Right lobe of liver (tissue), 6 donors: Measurements from ENCODE around the gene PIK3R2. TPM values are rescaled to one million over a fixed set of nuclear protein-coding genes. Genes with fewer than 3 reads are reported as not detected.

Source experiments
- ATAC-seq, 4 donors: fragments of 200-7000 bp; cut with Tn5 transposase; one replicate each; pipeline ENCODE4 v1.9.1; 2020; ENCODE audit warnings: mild to moderate bottlenecking in 4 of 4, moderate library complexity in 4 of 4
- DNase-seq, 3 donors: peaks; one replicate each; pipeline ENCODE4 v3.0.0-alpha.2; 2020
- H3K27ac ChIP-seq, 3 donors: fragments of 200-600 bp; one replicate each; pipeline ENCODE4 v1.8.0; 2022
- H3K27me3 ChIP-seq, 2 donors: fragments of 200-600 bp; one replicate each; pipeline ENCODE4 v1.8.0; 2022
- H3K36me3 ChIP-seq, 4 donors: fragments of 200-600 bp; sonication (generic) in 1 of 4; one replicate each; pipeline versions ENCODE4 v1.5.1 to v1.8.0; 2017 to 2022; ENCODE audit warnings: control low read depth in 1 of 4
- H3K4me1 ChIP-seq, 4 donors: fragments of 200-600 bp; sonication (generic) in 1 of 4; one replicate each; pipeline versions ENCODE4 v1.5.1 to v1.8.0; 2017 to 2022; ENCODE audit warnings: control low read depth in 1 of 4
- H3K4me3 ChIP-seq, 3 donors: fragments of 200-600 bp; one replicate each; pipeline ENCODE4 v1.8.0; 2022
- H3K9me3 ChIP-seq, 4 donors: fragments of 200-600 bp; sonication (generic) in 1 of 4; one replicate each; pipeline versions ENCODE4 v1.5.1 to v1.8.0; 2017 to 2022; ENCODE audit warnings: control low read depth in 1 of 4
- POLR2A ChIP-seq: fragments of 450-650 bp; IDR thresholded peaks from one replicate; pipeline ENCODE4 v1.6.1; 2017; ENCODE audit warnings: antibody characterized with exemption, mild to moderate bottlenecking
- WGBS: methylation state at CpG from one replicate; pipeline ENCODE4 v1.1.6; 2018; ENCODE audit warnings: low coverage, low lambda C conversion rate; ENCODE audit not compliant: insufficient coverage; ENCODE audit errors: missing lambda C conversion rate; 5-methylcytosine and 5-hydroxymethylcytosine counted together
- intact Hi-C, 2 donors: fragments of 100-400 bp; cut with DNase I; formaldehyde crosslinking; loops; one replicate each; pipeline versions ENCODE4 v1.11.2 to v1.14.1; 2022
- total RNA-seq, 6 experiments: library from RNA; depleted of rRNA in 2 of 6; stranded (reverse); fragments of >200 nt in 2 of 6; fragmentation: NEBNext Ultra II Directional in 3 of 6; extraction: Animal tissue kit (Norgen Biotek cat#: 25700) in 3 of 6; gene quantifications; one replicate each; pipeline versions ENCODE4 v1.1.0 to v1.2.4, GENCODE V29; 2016 to 2023
- TF ChIP-seq, protein P1 (sequence below), 4 donors: fragments of 200-600 bp in 3 of 4; fragments of 450-650 bp in 1 of 4; IDR thresholded peaks; one replicate each; pipeline versions ENCODE4 v1.5.1 to v1.8.0; 2016 to 2022; ENCODE audit warnings: antibody characterized with exemption in 4 of 4, mild to moderate bottlenecking in 2 of 4
- donor health status: DM: no; HTN: yes; CAD: no.
- donor health status: DM: no; HTN: no; CAD: no.
- donor health status: DM: no; HTN: no; CAD: no.
- donor health status: DM: no; HTN: yes; CAD: no.
- donor health status: DM: no; HTN: yes; CAD: no.

The PIK3R2 gene
- total RNA-seq, 6 experiments from 2014 or later: 11.1 to 21.4 (median 14.6) TPM

DNA sequence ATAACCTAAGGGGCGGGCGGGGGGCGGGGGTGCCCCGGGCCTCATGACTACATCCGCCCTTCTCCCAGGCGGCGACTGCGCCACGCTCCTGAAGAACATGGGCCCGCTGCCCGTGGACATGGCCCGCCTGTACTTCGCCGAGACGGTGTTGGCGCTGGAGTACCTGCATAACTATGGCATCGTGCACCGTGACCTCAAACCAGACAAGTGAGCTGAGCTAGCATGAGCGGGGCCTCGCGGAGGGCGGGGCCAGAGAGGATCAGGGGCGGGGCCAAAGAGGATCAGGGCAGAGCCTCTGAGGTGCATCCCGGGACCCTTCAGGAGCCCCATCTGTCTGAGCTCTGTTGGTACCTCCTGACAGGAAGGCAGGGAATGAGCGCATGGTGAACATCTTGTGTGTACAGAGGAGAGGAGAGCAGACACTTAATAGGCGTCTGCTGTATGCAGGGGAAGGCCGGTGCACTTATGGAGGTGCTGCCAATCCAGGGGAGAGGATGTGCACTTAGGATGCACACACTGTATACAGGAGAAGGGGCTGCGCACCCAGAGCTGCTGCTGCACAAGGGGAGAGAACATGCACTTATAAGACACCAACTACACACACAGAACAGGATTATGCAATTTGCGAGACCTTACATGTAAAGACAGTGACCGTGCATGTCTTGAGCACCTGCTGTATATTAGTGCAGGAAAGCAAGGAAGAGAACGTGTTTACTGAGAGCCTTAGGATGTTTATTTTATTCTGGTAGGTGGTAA, 20.9 kb upstream of the PIK3R2 start:
- Histone ChIP-seq H3K9me3 (no peaks in the 10 kb centered on the region), H3K4me3 (no peak overlapping the region), H3K36me3 (peaks cover 0 to 69% (median 22%) of the 10 kb centered on the region in 4 donors), H3K4me1 (peaks cover 0 to 15% (median 6%) of the 10 kb centered on the region in 4 donors), H3K27ac (no peak overlapping the region), H3K27me3 (no peaks in the 10 kb centered on the region)
- 90% methylated on average over 11 of the region's 31 CpGs for WGBS
- ATAC-seq (no peak), DNase-seq (no peak)
- TF ChIP-seq POLR2A: no peak
- TF ChIP-seq, protein P1, sequence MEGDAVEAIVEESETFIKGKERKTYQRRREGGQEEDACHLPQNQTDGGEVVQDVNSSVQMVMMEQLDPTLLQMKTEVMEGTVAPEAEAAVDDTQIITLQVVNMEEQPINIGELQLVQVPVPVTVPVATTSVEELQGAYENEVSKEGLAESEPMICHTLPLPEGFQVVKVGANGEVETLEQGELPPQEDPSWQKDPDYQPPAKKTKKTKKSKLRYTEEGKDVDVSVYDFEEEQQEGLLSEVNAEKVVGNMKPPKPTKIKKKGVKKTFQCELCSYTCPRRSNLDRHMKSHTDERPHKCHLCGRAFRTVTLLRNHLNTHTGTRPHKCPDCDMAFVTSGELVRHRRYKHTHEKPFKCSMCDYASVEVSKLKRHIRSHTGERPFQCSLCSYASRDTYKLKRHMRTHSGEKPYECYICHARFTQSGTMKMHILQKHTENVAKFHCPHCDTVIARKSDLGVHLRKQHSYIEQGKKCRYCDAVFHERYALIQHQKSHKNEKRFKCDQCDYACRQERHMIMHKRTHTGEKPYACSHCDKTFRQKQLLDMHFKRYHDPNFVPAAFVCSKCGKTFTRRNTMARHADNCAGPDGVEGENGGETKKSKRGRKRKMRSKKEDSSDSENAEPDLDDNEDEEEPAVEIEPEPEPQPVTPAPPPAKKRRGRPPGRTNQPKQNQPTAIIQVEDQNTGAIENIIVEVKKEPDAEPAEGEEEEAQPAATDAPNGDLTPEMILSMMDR (IDR thresholded peaks at IDR 0.05): no peak
- intact Hi-C loops: no loop called here

DNA sequence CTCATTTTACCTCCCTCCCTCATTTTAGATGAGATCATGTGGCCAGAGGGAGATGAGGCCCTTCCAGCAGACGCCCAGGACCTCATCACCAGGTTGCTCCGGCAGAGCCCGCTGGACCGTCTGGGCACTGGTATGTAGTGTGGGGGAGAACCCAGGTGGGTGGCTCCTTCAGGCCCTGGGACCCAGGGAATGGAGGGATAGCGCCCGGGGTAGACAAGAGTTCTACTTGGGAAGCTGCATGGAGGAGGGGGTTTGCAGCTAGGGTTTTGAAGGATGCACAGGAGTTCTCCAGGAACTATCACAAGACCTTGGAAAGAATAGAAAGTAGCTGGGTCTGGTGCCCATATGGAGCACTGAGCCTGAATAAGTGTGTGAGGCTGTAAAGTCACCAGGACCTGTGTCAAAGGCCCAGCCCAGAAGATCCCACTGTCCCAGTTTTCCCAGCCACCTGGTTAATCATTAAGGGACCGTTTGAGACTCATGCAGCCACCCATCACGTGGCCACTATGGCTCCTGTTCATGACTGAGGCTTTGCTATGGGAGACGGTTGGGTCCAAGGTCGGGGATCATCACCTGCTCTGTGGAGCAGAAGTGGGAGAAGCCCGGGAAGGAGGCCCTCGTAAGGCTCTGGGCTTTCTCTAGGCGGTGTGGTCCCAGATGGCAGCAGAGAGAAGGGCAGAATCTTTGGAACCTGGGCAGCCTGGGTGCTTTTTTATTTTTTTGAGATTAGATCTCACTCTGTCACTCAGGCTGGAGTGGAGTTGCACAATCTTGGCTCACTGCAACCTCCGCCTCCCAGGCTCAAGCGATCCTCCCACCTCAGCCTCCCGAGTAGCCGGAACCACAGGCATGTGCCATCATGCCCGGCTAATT, 17.0 kb upstream of the PIK3R2 start:
- intact Hi-C loops: no loop called here
- peak overlapping the region; percentile 39 to 78 (median 76) for H3K27ac ChIP-seq
- H3K36me3 ChIP-seq: peaks cover 0 to 51% (median 10%) of the 10 kb centered on the region in 4 donors
- 24% methylated on average over 10 of the region's 18 CpGs for WGBS
- H3K27me3 ChIP-seq: no peaks in the 10 kb centered on the region
- DNase-seq: peak; percentile 84 to 95 (median 91)
- TF ChIP-seq, protein P1 (IDR thresholded peaks at IDR 0.05): no peak
- TF ChIP-seq POLR2A: no peak
- peaks cover 0 to 23% (median 8%) of the 10 kb centered on the region in 4 donors for H3K4me1 ChIP-seq
- peak; percentile 92 to 93 (median 92) for ATAC-seq
- H3K9me3 ChIP-seq: no peaks in the 10 kb centered on the region
- H3K4me3 ChIP-seq: no peak overlapping the region

DNA sequence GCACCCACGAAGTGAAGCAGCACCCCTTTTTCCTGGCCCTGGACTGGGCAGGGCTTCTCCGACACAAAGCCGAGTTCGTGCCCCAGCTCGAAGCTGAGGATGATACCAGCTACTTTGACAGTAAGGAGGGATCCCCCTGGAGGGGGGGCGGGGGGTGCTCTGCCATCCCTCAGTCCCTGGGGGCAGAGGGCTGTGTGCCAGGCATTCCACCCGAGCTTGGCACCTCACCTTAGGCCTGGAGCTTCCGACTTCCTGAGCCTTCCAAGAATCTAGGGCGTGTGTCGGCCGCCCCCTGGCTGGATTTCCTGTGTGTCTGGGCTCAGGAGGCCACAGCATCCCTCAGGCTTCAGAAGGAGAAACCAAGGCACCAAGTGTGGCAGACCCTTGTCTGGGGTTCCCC, 15.7 kb upstream of the PIK3R2 start:
- no peaks in the 10 kb centered on the region for H3K9me3 ChIP-seq
- H3K4me1 ChIP-seq: peaks cover 0 to 23% (median 8%) of the 10 kb centered on the region in 4 donors
- no peak for DNase-seq
- H3K27me3 ChIP-seq: no peaks in the 10 kb centered on the region
- TF ChIP-seq, protein P1 (IDR thresholded peaks at IDR 0.05): no peak
- no peak for TF ChIP-seq POLR2A
- no peak for ATAC-seq
- H3K36me3 ChIP-seq: peaks cover 0 to 52% (median 7%) of the 10 kb centered on the region in 4 donors
- H3K27ac ChIP-seq: no peak overlapping the region
- intact Hi-C loops: no loop called here
- H3K4me3 ChIP-seq: no peak overlapping the region
- no CpG with 5 or more reads among the region's 11 CpGs for WGBS

- Histone ChIP-seq H3K36me3 (peaks cover 0 to 50% (median 4%) of the 10 kb centered on the region in 4 donors), H3K9me3 (no peaks in the 10 kb centered on the region), H3K4me3 (no peak overlapping the region), H3K27me3 (no peaks in the 10 kb centered on the region), H3K4me1 (peaks cover 0 to 23% (median 8%) of the 10 kb centered on the region in 4 donors), H3K27ac (no peak overlapping the region)
- no peak for TF ChIP-seq POLR2A
- TF ChIP-seq, protein P1 (IDR thresholded peaks at IDR 0.05): no peak
- intact Hi-C loops: no loop called here
- 66% methylated on average over 8 of the region's 9 CpGs for WGBS
- ATAC-seq (no peak), DNase-seq (no peak)
Measured at GRCh38 chr19:18137657-18138339, 15.2 kb upstream of the PIK3R2 start.
